Activated naive CD8-positive, alpha-beta T cell treated with anti-CD3 and anti-CD28 coated beads, Interleukin-2, amount 50 U/mL, for 16 hours (primary cell): ENCODE measurements around the gene CLPTM1.
"Not testable (repeated sequence)": the region's sequence is repeated elsewhere in the genome, so short reads cannot be mapped to it uniquely, and the experiment has no call there.

ENCODE experiments used
- DNase-seq: peaks from one replicate; pipeline ENCODE4 v3.0.0-alpha.2; 2020; ENCODE audit warnings: low read depth, low spot score

CLPTM1 gene

GRCh38 chr19:44975444-44975843 is 20.3 kb downstream of the CLPTM1 start:
- DNase-seq: no peak

GRCh38 chr19:44984005-44984404 is 28.8 kb downstream of the CLPTM1 start:
- DNase-seq: no peak

GRCh38 chr19:44985445-44985844 is 30.3 kb downstream of the CLPTM1 start:
- DNase-seq: no peak

- no peak for DNase-seq
These were observed 31.2 kb downstream of the CLPTM1 start for GRCh38 chr19:44986389-44986788.

- DNase-seq: no peak
These were observed 32.0 kb downstream of the CLPTM1 start for GRCh38 chr19:44987148-44987675.

GRCh38 chr19:44988273-44988672 is 33.1 kb downstream of the CLPTM1 start:
- no peak for DNase-seq

GRCh38 chr19:44988896-44989556 is 33.8 kb downstream of the CLPTM1 start:
- peak; percentile 24 for DNase-seq

- no peak for DNase-seq
These were observed 35.3 kb downstream of the CLPTM1 start for GRCh38 chr19:44990459-44990858.

- no peak for DNase-seq
These were observed 35.8 kb downstream of the CLPTM1 start for GRCh38 chr19:44990966-44991365.

GRCh38 chr19:44992336-44993163 is 37.4 kb downstream of the CLPTM1 start:
- DNase-seq: no peak

- DNase-seq: no peak
These were observed 38.3 kb downstream of the CLPTM1 start for GRCh38 chr19:44993526-44993925.

GRCh38 chr19:44993926-44994537 is 38.9 kb downstream of the CLPTM1 start:
- no peak for DNase-seq

GRCh38 chr19:44998025-44998424 is 42.8 kb downstream of the CLPTM1 start:
- no peak for DNase-seq

- DNase-seq: not testable (repeated sequence)
These were observed 44.1 kb downstream of the CLPTM1 start for GRCh38 chr19:44999131-44999925.

- DNase-seq: not testable (repeated sequence)
These were observed 45.5 kb downstream of the CLPTM1 start for GRCh38 chr19:45000665-45001064.

- peak; percentile 88 for DNase-seq
These were observed 46.0 kb downstream of the CLPTM1 start, which contains the start of gene RELB for GRCh38 chr19:45001087-45001739. Gene RELB, plus strand, starts transcription at chr19:45001464. Its CDS starts 116 bp downstream, at chr19:45001580.

- DNase-seq: no peak
These were observed 48.3 kb downstream of the CLPTM1 start for GRCh38 chr19:45003485-45003884.

GRCh38 chr19:45005787-45006186 is 50.6 kb downstream of the CLPTM1 start:
- DNase-seq: no peak

- DNase-seq: no peak
These were observed 53.4 kb downstream of the CLPTM1 start for GRCh38 chr19:45008552-45008951.

GRCh38 chr19:45009625-45010255 is 54.6 kb downstream of the CLPTM1 start:
- DNase-seq: no peak
